ENCODE measurements around the gene ITPK1.

The ITPK1 gene

DNA sequence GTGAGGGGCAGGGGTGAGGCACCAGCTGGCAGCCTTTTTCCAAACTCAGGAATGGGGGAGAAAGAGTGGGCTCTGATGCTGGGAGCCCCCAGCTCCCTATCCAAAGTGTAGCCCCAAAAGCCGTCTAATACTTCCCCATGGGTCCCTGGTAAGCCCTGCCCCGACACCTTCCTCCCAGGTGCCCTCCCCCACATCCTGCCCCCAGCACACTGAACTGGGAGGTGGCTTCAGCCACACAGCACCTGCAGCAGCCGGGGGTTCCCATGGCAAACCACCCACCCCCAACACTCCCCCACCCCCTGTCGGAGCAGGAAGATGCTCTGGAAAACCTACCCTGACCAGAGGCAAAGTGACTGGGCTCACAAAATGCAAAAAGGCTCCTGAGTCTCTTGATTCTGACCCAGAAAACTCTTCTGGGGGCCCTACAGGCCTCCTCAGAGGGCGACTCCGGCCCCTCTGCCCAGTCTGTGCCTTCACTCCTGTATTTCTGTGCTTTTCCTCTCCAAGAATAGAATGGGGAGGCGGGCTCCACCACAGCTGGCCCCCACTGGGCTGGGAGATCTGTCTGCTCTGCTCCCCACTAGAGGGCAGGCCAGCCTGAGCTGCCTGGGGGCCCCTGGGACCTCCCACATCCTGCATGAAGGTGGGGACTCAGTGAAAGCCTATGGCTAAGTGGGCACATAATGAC is 81.6 kb downstream of the ITPK1 start:
- peaks cover 17% of the 10 kb centered on the region for H3K4me1 ChIP-seq (ENCODE audit: control insufficient read depth, insufficient read depth, low read length)

DNA sequence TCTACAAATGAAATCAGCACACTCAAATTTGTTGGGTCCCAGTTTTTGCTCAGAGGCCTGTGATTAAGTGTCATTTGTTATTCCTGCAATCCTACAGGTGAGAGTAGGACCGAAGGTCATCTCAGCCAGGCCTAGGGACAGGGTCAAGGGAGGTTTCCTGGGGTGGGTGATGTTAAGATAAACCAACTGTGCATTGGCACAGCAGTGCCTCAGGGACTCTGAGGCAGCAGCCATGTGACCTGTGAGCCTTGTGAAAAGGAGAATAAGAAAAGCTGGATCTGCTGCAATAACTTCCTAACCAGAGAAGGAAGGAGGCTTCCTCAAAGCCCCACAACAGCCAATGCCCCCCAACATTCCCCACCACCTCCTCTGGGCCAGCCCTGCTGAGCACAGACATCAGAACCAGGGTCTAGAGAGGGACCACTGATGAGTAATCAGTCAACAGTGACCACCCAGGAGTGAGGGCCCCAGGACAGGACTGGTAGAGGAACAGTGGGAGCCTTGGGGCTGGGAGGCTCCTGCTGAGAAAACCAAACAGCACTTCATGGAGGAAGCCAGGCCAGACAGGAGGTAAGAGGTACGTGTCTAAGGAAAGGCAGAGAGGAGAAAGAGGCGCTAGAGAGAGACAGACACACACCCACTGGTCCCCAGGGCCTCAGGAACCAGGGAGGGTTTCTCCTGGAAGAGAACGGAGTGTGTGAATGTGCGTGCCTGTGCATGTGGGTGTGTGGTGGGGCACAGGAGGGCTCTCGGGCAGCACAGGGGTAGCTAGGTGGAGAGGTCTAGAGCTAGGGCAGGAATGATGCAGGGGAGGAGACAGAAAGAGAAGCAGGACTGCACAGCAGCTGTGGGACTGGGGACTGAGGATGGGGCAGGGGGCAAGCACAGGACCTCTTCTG is 82.4 kb downstream of the ITPK1 start:
- H3K4me3 ChIP-seq (ENCODE audit: low read depth, low read length) = no peak overlapping the region

More for the DNA sequence above, 81.6 kb downstream of the ITPK1 start:
- H3K27me3 ChIP-seq (ENCODE audit: control insufficient read depth, insufficient read depth, low read length) = no peaks in the 10 kb centered on the region
- H3K4me3 ChIP-seq (ENCODE audit: low read depth, low read length) = no peak overlapping the region
- peaks cover 4% of the 10 kb centered on the region for H3K36me3 ChIP-seq (ENCODE audit: control insufficient read depth, insufficient read depth, low read length)
- H3K9ac ChIP-seq (ENCODE audit: low read depth, low read length) = no peak overlapping the region
- H3K9me3 ChIP-seq (ENCODE audit: control insufficient read depth, insufficient read depth, low read length) = no peaks in the 10 kb centered on the region

GRCh38 chr14:93032421-93032936 is 83.2 kb downstream of the ITPK1 start:
- Histone ChIP-seq H3K27me3 (ENCODE audit: control insufficient read depth, insufficient read depth, low read length) (no peaks in the 10 kb centered on the region), H3K4me3 (ENCODE audit: low read depth, low read length) (no peak overlapping the region), H3K9ac (ENCODE audit: low read depth, low read length) (no peak overlapping the region), H3K9me3 (ENCODE audit: control insufficient read depth, insufficient read depth, low read length) (no peaks in the 10 kb centered on the region), H3K4me1 (ENCODE audit: control insufficient read depth, insufficient read depth, low read length) (peaks cover 17% of the 10 kb centered on the region), H3K36me3 (ENCODE audit: control insufficient read depth, insufficient read depth, low read length) (peaks cover 4% of the 10 kb centered on the region)

More for the DNA sequence above, 82.4 kb downstream of the ITPK1 start:
- Histone ChIP-seq H3K27me3 (ENCODE audit: control insufficient read depth, insufficient read depth, low read length) (no peaks in the 10 kb centered on the region), H3K9ac (ENCODE audit: low read depth, low read length) (no peak overlapping the region), H3K36me3 (ENCODE audit: control insufficient read depth, insufficient read depth, low read length) (peaks cover 4% of the 10 kb centered on the region), H3K4me1 (ENCODE audit: control insufficient read depth, insufficient read depth, low read length) (peaks cover 17% of the 10 kb centered on the region), H3K9me3 (ENCODE audit: control insufficient read depth, insufficient read depth, low read length) (no peaks in the 10 kb centered on the region)

DNA sequence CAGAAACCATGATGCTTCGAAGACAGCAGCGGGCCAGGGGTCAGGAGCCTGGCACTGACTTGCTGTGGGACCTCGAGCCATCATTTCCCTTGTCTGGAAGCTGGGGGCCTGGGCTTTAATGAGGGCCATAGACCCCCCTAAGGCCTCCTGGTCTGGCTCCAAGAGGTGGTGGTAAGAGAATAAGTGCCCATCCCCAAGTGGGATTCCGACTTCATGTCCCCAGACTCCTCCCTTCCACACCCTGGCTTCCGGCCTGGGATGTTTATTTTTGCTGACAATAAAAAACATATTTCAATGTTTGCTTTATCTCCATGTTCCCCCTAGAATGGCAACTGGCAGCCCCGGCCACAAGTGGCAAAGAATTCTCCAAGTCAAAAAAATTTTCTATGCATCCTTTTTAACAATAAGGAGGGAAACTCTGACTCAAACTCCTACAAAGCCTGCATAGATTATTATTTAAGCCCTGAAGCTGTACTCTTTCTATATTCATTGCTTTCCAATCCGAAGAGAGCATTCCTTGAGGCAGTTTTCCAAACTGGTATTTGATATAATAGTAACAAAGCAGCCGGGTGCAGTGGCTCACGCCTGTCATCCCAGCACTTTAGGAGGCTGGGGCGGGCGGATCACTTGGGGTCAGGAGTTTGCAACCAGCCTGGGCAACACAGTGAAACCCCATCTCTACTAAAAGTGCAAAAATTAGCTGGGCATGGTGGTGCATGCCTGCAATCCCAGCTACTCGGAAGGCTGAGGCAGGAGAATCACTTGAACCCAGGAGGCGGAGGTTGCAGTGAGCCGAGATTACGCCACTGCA is 84.0 kb downstream of the ITPK1 start:
- Histone ChIP-seq H3K9ac (ENCODE audit: low read depth, low read length) (no peak overlapping the region), H3K9me3 (ENCODE audit: control insufficient read depth, insufficient read depth, low read length) (no peaks in the 10 kb centered on the region), H3K4me3 (ENCODE audit: low read depth, low read length) (no peak overlapping the region), H3K4me1 (ENCODE audit: control insufficient read depth, insufficient read depth, low read length) (peaks cover 13% of the 10 kb centered on the region), H3K36me3 (ENCODE audit: control insufficient read depth, insufficient read depth, low read length) (peaks cover 4% of the 10 kb centered on the region), H3K27me3 (ENCODE audit: control insufficient read depth, insufficient read depth, low read length) (no peaks in the 10 kb centered on the region)

GRCh38 chr14:93030761-93031160 is 85.0 kb downstream of the ITPK1 start:
- H3K36me3 ChIP-seq (ENCODE audit: control insufficient read depth, insufficient read depth, low read length) = peaks cover 4% of the 10 kb centered on the region
- H3K27me3 ChIP-seq (ENCODE audit: control insufficient read depth, insufficient read depth, low read length) = no peaks in the 10 kb centered on the region
- peaks cover 13% of the 10 kb centered on the region for H3K4me1 ChIP-seq (ENCODE audit: control insufficient read depth, insufficient read depth, low read length)
- no peak overlapping the region for H3K9ac ChIP-seq (ENCODE audit: low read depth, low read length)
- no peaks in the 10 kb centered on the region for H3K9me3 ChIP-seq (ENCODE audit: control insufficient read depth, insufficient read depth, low read length)
- no peak overlapping the region for H3K4me3 ChIP-seq (ENCODE audit: low read depth, low read length)

DNA sequence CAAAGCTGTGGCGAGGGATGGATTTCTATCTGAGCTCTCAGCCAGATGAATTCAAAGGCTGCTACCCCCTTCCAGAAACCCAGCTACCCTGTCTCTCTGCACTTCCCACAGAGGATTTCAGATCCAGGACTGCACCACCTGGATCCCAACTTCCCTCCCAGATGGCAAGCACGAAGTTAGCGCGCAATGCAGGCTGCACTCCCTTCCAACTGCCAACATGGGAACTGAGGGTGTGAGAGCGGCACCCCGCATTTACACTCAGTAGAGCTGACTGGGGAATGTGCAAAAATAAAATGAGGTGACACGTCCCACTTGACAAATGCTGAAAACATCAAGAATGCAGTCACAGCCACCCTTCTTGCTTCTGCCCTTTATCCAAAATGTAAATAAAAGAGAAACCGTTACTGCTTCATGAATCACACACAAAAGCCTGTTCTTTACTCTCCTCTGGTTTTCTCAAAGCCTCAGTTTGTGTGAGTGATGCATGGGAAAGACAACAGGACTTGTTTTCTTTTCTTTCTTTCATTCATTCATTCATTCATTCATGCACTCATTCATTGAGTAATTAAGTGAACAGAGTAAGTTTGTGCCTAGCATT is 85.7 kb downstream of the ITPK1 start:
- no peak overlapping the region for H3K9ac ChIP-seq (ENCODE audit: low read depth, low read length)

DNA sequence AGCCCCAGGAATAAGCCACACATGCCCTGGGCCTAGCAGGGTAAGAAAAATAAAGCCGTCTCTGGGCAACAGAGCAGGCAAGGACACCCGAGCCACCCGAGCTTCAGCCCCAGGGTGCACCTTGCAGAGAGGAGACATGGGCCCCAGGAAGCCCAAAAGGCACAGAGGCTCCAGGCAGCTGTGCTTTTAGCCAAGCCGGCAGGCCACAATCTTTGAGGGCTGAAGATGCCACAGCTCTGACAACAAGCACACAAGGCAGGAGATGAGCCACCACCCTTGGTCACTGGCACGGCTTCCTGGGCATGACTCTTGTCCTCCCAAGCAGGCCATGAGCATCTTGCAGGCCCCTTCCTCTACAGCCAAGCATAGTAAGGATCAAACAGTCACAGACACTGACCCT is 86.3 kb downstream of the ITPK1 start:
- Histone ChIP-seq H3K27me3 (ENCODE audit: control insufficient read depth, insufficient read depth, low read length) (no peaks in the 10 kb centered on the region), H3K9ac (ENCODE audit: low read depth, low read length) (no peak overlapping the region), H3K9me3 (ENCODE audit: control insufficient read depth, insufficient read depth, low read length) (no peaks in the 10 kb centered on the region), H3K4me3 (ENCODE audit: low read depth, low read length) (no peak overlapping the region), H3K36me3 (ENCODE audit: control insufficient read depth, insufficient read depth, low read length) (no peaks in the 10 kb centered on the region), H3K4me1 (ENCODE audit: control insufficient read depth, insufficient read depth, low read length) (peaks cover 13% of the 10 kb centered on the region)

More for the DNA sequence above, 85.7 kb downstream of the ITPK1 start:
- H3K36me3 ChIP-seq (ENCODE audit: control insufficient read depth, insufficient read depth, low read length) = no peaks in the 10 kb centered on the region
- no peaks in the 10 kb centered on the region for H3K9me3 ChIP-seq (ENCODE audit: control insufficient read depth, insufficient read depth, low read length)
- H3K4me3 ChIP-seq (ENCODE audit: low read depth, low read length) = no peak overlapping the region
- peaks cover 13% of the 10 kb centered on the region for H3K4me1 ChIP-seq (ENCODE audit: control insufficient read depth, insufficient read depth, low read length)
- no peaks in the 10 kb centered on the region for H3K27me3 ChIP-seq (ENCODE audit: control insufficient read depth, insufficient read depth, low read length)

GRCh38 chr14:93028724-93029076 is 87.0 kb downstream of the ITPK1 start:
- no peak overlapping the region for H3K9ac ChIP-seq (ENCODE audit: low read depth, low read length)
- no peaks in the 10 kb centered on the region for H3K9me3 ChIP-seq (ENCODE audit: control insufficient read depth, insufficient read depth, low read length)
- H3K36me3 ChIP-seq (ENCODE audit: control insufficient read depth, insufficient read depth, low read length) = no peaks in the 10 kb centered on the region
- no peak overlapping the region for H3K4me3 ChIP-seq (ENCODE audit: low read depth, low read length)
- peaks cover 12% of the 10 kb centered on the region for H3K4me1 ChIP-seq (ENCODE audit: control insufficient read depth, insufficient read depth, low read length)
- no peaks in the 10 kb centered on the region for H3K27me3 ChIP-seq (ENCODE audit: control insufficient read depth, insufficient read depth, low read length)

GRCh38 chr14:93027810-93028723 is 87.7 kb downstream of the ITPK1 start:
- Histone ChIP-seq H3K27me3 (ENCODE audit: control insufficient read depth, insufficient read depth, low read length) (no peaks in the 10 kb centered on the region), H3K9ac (ENCODE audit: low read depth, low read length) (no peak overlapping the region), H3K4me3 (ENCODE audit: low read depth, low read length) (no peak overlapping the region), H3K9me3 (ENCODE audit: control insufficient read depth, insufficient read depth, low read length) (no peaks in the 10 kb centered on the region), H3K4me1 (ENCODE audit: control insufficient read depth, insufficient read depth, low read length) (peaks cover 8% of the 10 kb centered on the region), H3K36me3 (ENCODE audit: control insufficient read depth, insufficient read depth, low read length) (no peaks in the 10 kb centered on the region)

DNA sequence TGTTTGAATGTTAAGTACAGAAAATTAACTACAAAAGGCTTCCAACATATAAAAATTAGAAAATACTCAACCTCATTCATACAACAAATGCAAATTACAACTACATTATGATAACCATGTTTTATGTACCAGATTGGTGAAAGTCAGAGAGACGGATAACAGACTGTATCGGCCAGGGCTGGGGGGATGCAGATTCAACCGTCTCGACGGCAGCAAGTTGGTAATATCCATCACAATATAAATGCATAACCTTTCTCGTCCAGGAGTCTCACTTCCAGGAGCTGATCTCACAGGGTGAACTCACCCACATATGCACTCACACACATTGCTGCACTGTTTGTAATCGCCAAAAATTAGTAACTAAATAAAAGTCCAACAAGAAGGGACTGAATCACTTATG is 89.4 kb downstream of the ITPK1 start:
- Histone ChIP-seq H3K9ac (ENCODE audit: low read depth, low read length) (no peak overlapping the region), H3K9me3 (ENCODE audit: control insufficient read depth, insufficient read depth, low read length) (no peaks in the 10 kb centered on the region), H3K4me1 (ENCODE audit: control insufficient read depth, insufficient read depth, low read length) (no peaks in the 10 kb centered on the region), H3K27me3 (ENCODE audit: control insufficient read depth, insufficient read depth, low read length) (no peaks in the 10 kb centered on the region), H3K36me3 (ENCODE audit: control insufficient read depth, insufficient read depth, low read length) (no peaks in the 10 kb centered on the region), H3K4me3 (ENCODE audit: low read depth, low read length) (no peak overlapping the region)
